ENCODE data around the gene MED10.

MED10 gene

GRCh38 chr5:6393596-6394194, 15.3 kb upstream of the MED10 start:
- H3K27ac ChIP-seq = no peak overlapping the region
- TF ChIP-seq CTCF (conservative IDR thresholded peaks at IDR 0.05) = no peak

DNA sequence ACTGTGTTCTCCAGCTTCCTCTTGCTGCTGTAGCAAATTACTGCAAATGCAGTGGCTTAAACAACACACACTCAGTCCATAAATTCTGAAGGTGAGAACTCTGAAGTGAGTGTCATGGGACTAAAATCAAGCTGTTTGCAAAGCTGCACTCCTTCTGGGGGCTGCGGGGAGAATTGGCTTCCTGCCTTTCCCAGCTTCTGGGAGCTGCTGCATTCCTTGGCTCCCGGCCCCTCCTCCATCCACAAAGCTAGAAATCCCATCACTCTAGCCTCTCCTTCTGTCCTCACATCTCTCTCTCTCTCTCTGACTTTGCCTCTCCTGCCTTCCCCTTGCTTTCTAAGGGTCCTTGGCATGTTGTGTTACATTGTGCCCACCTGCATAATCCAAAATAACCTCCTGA, 14.2 kb upstream of the MED10 start:
- TF ChIP-seq CTCF (conservative IDR thresholded peaks at IDR 0.05) = no peak
- H3K27ac ChIP-seq = no peak overlapping the region

DNA sequence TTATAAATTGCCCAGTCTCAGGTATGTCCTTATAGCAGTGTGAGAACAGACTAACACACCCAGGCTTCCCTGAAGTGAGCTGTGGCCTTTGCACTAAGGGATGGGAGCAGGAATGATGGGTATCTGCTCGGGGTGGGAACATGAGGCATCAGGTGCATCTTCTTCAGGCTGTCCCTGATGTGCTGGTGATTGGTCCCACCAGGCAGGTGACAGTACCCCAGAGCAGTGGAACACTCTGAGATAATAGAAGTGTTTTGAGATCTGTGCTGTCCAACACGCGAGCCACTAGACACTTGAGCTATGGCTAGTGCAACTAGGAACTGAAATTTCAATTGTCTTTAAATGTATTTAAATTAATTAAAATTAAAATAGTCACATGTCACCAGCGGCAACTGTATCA, 12.8 kb upstream of the MED10 start:
- TF ChIP-seq CTCF (conservative IDR thresholded peaks at IDR 0.05) = no peak
- no peak overlapping the region for H3K27ac ChIP-seq

DNA sequence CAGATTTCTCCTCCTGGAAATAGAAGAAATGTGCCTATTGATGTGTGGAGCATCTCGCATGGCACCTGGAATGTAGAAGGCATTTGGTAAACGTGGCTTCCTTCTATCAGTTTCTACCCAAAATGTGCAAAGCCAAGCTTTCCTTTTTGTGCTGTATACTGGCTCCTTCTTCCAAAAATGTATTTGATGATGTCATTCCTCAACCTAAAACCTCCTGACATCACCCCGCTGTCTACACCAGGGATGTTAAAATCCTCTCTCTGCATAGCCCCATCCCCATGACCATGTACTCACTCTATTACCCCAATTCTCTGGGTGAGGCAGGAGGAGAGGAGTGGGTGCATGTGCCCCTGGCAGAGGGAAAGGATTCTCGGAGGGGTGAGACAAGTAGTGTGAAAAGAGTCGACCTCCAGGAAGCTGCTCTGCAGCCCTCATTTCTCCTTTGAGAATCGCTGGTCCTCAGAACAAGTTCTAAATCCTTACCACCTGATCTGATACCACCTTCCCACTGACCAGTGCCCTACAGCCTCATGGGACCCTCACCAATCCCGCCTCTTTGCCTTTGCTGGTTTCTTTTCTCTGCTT, 11.7 kb upstream of the MED10 start:
- H3K27ac ChIP-seq = no peak overlapping the region
- TF ChIP-seq CTCF (conservative IDR thresholded peaks at IDR 0.05) = no peak

DNA sequence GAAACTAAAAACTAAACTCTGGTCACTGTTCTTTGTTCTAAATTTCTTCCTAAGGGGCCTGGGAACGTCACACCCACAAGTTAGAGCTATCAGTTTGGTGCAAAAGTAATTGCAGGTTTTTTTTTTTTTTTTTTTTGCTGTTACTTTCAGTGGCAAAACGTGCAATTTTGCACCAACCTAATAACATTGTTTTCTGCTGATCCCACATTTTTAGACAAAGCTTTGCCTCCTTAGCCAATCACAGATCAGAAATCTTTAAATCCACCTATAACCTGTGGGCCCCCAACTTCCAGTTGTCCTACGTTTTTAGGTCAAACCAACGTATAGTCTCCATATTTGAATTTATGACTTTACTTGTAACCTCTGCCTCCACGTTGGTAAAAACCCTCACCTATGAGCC, 11.1 kb upstream of the MED10 start:
- no peak for TF ChIP-seq CTCF (conservative IDR thresholded peaks at IDR 0.05)

DNA sequence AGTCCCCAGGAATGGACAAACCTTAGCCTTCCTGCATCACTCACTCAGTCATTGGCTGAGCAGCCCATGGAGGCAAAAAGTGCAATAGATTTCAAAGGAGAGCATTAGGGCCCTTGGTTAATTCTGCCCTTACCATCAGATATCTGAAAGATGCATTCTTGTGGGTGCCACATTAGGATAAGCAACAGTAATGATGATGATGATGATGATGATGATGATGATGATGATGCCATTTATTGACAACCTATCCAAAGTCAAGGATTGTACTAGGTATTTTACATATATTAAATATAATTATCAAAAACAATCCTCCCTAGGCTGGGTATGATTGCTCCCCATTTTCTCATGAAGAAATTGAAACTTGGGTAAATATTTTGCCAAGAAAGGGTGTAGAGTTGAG, 9.6 kb upstream of the MED10 start:
- no peak for TF ChIP-seq CTCF (conservative IDR thresholded peaks at IDR 0.05)
- no peak overlapping the region for H3K27ac ChIP-seq

More for the DNA sequence above, 11.1 kb upstream of the MED10 start:
- no peak overlapping the region for H3K27ac ChIP-seq

DNA sequence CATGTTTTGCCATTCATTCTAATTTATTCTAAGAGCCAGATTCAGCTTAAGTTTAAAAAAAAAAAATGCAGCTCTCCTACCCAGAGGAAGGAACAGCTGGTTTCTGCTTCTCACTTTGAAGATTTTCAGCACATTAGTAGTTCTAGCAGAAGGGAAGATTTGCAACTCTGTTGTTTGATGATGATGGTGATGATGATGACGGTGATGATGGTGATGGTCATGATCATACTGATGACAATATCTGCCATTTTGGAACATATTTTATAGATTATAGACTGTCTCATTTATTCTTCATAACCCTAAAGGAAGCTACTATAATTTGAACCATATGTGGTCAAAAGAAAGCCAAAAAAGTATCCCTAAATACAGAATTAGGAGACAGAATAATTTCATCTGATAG, 7.9 kb upstream of the MED10 start:
- no peak overlapping the region for H3K27ac ChIP-seq
- TF ChIP-seq CTCF (conservative IDR thresholded peaks at IDR 0.05) = no peak

All from VCaP (cell line).